Activated CD8-positive, alpha-beta T cell treated with anti-CD3 and anti-CD28 coated beads for 36 hours (primary cell): Measurements from ENCODE around the gene OR1B1. TPM values are rescaled to one million over a fixed set of nuclear protein-coding genes. Genes with fewer than 3 reads are reported as not detected.

Experiments
- ATAC-seq: fragments of 200-7000 bp; cut with Tn5 transposase; one replicate; pipeline ENCODE4 v1.10.0; 2021; ENCODE audit warnings: mild to moderate bottlenecking, moderate library complexity
- CTCF ChIA-PET: fragments of 350-600 bp; sonication (Branson Sonifier 250); formaldehyde crosslinking; loops from one replicate; lab custom pipeline; 2021; ENCODE audit warnings: antibody characterized with exemption; lab: Charles Lee
- POLR2A ChIA-PET: fragments of 350-600 bp; sonication (Branson Sonifier 250); formaldehyde crosslinking; loops from one replicate; lab custom pipeline; 2021; ENCODE audit warnings: antibody characterized with exemption; lab: Charles Lee
- DNase-seq: peaks from one replicate; pipeline ENCODE4 v3.0.0-alpha.2; 2020
- H3K27ac Mint-ChIP-seq: one replicate; pipeline ENCODE4 v1.8.0; 2021; ENCODE audit warnings: mild to moderate bottlenecking, mixed read lengths
- H3K27me3 Mint-ChIP-seq: one replicate; pipeline ENCODE4 v1.8.0; 2021; ENCODE audit warnings: mixed read lengths
- H3K36me3 Mint-ChIP-seq: one replicate; pipeline ENCODE4 v1.8.0; 2021; ENCODE audit warnings: low read depth, mixed read lengths
- H3K4me1 Mint-ChIP-seq: one replicate; pipeline ENCODE4 v1.8.0; 2021; ENCODE audit warnings: low read depth, mixed read lengths
- H3K4me3 Mint-ChIP-seq: one replicate; pipeline ENCODE4 v1.8.0; 2021; ENCODE audit warnings: mild to moderate bottlenecking, moderate library complexity, mixed read lengths
- H3K9me3 Mint-ChIP-seq: one replicate; pipeline ENCODE4 v1.8.0; 2021; ENCODE audit warnings: mixed read lengths
- CTCF ChIP-seq: fragments of 200-600 bp; IDR thresholded peaks from one replicate; pipeline ENCODE4 v1.8.0; 2022; ENCODE audit warnings: antibody characterized with exemption, mild to moderate bottlenecking
- intact Hi-C: fragments of 100-400 bp; cut with micrococcal nuclease; formaldehyde crosslinking; loops from one replicate; pipeline ENCODE4 v1.10.0; 2022
- total RNA-seq, 2 experiments: library from RNA; stranded (reverse); gene quantifications; one replicate each; pipeline ENCODE4 v1.2.3, GENCODE V29; 2021

The OR1B1 gene
- total RNA-seq: not detected

- peaks cover 8% of the 10 kb centered on the region for H3K27me3 Mint-ChIP-seq
- H3K36me3 Mint-ChIP-seq: no peaks in the 10 kb centered on the region
- H3K9me3 Mint-ChIP-seq: no peaks in the 10 kb centered on the region
- DNase-seq (no peak), ATAC-seq (no peak)
- no peaks in the 10 kb centered on the region for H3K4me1 Mint-ChIP-seq
- H3K27ac Mint-ChIP-seq: no peak within 1 kb of the TSS
- POLR2A ChIA-PET: no interaction called here
- intact Hi-C loops: no loop called here
- TF ChIP-seq CTCF: no peak
- H3K4me3 Mint-ChIP-seq: no peak within 1 kb of the TSS
- CTCF ChIA-PET: no interaction called here
Measured at GRCh38 chr9:122657527-122657926, at the start of gene OR1B1. TSS of gene OR1B1 (minus strand) at chr9:122657627.

GRCh38 chr9:122695696-122696095 lies 38.3 kb upstream of the OR1B1 start:
- ChIA-PET CTCF (no interaction called here), POLR2A (no interaction called here)
- intact Hi-C loops: no loop called here
- no peak overlapping the region for H3K27ac Mint-ChIP-seq
- H3K4me1 Mint-ChIP-seq: no peaks in the 10 kb centered on the region
- DNase-seq (no peak), ATAC-seq (no peak)
- no peak for TF ChIP-seq CTCF
- no peaks in the 10 kb centered on the region for H3K36me3 Mint-ChIP-seq
- peaks cover 16% of the 10 kb centered on the region for H3K9me3 Mint-ChIP-seq
- no peak overlapping the region for H3K4me3 Mint-ChIP-seq
- peaks cover 4% of the 10 kb centered on the region for H3K27me3 Mint-ChIP-seq

- TF ChIP-seq CTCF: no peak
- no peaks in the 10 kb centered on the region for H3K4me1 Mint-ChIP-seq
- ATAC-seq: no peak
- H3K27ac Mint-ChIP-seq: no peak overlapping the region
- DNase-seq: no peak
- POLR2A ChIA-PET: no interaction called here
- CTCF ChIA-PET: no interaction called here
- peaks cover 14% of the 10 kb centered on the region for H3K9me3 Mint-ChIP-seq
- no peak overlapping the region for H3K4me3 Mint-ChIP-seq
- peaks cover 2% of the 10 kb centered on the region for H3K27me3 Mint-ChIP-seq
- intact Hi-C loops: no loop called here
- no peaks in the 10 kb centered on the region for H3K36me3 Mint-ChIP-seq
Measured at GRCh38 chr9:122684851-122685250, 27.4 kb upstream of the OR1B1 start.

- H3K4me1 Mint-ChIP-seq: no peaks in the 10 kb centered on the region
- no peak overlapping the region for H3K27ac Mint-ChIP-seq
- DNase-seq (no peak), ATAC-seq (no peak)
- no peaks in the 10 kb centered on the region for H3K36me3 Mint-ChIP-seq
- no peak for TF ChIP-seq CTCF
- H3K27me3 Mint-ChIP-seq: peaks cover 3% of the 10 kb centered on the region
- POLR2A ChIA-PET: no interaction called here
- no peak overlapping the region for H3K4me3 Mint-ChIP-seq
- CTCF ChIA-PET: interaction anchor here (1.7 kb wide), 1 partner anchor 173 kb away, joined by 6 read pairs; no protein-coding TSS in a partner anchor
- H3K9me3 Mint-ChIP-seq: peaks cover 10% of the 10 kb centered on the region
- intact Hi-C loops: no loop called here
Measured at GRCh38 chr9:122672481-122672880, 15.1 kb upstream of the OR1B1 start.

- no peak for TF ChIP-seq CTCF
- ATAC-seq (no peak), DNase-seq (no peak)
- intact Hi-C loops: no loop called here
- Mint-ChIP-seq H3K27me3 (peaks cover 12% of the 10 kb centered on the region), H3K4me1 (no peaks in the 10 kb centered on the region), H3K4me3 (no peak within 1 kb of the TSS), H3K9me3 (peaks cover 4% of the 10 kb centered on the region), H3K36me3 (no peaks in the 10 kb centered on the region), H3K27ac (no peak within 1 kb of the TSS)
- POLR2A ChIA-PET: no interaction called here
- CTCF ChIA-PET: no interaction called here
Measured at GRCh38 chr9:122661416-122661815, 4.0 kb upstream of the OR1B1 start, which contains the start of gene OR1L1. TSS of gene OR1L1 (plus strand) at chr9:122661716. CDS start at chr9:122661716, 0 bp downstream.
